HepG2 (cell line): Measurements from ENCODE around the gene KIF26B. TPM values are rescaled to one million over a fixed set of nuclear protein-coding genes. Genes with fewer than 3 reads are reported as not detected.

Experiments used
- ATAC-seq: fragments of 200-7000 bp; cut with Tn5 transposase; 3 replicates; pipeline ENCODE4 v1.9.1; 2020; ENCODE audit warnings: mild to moderate bottlenecking, moderate library complexity
- BruUV-seq: library from RNA; stranded (reverse); fragments of 400-500 nt; replicated peaks from 2 replicates; lab custom pipeline; 2021; lab: Mats Ljungman, UMichigan
- CTCF ChIA-PET: fragments of 300-600 bp; formaldehyde crosslinking; extraction: SDS; loops from one replicate; lab custom pipeline; 2021; ENCODE audit warnings: low total read pairs, inconsistent platforms, low intra/inter-chr PET ratio; lab: Yijun Ruan, JAX
- POLR2A ChIA-PET: fragments of 350-600 bp; sonication (Branson Sonifier 250); formaldehyde crosslinking; loops from one replicate; lab custom pipeline; 2020; ENCODE audit warnings: antibody characterized with exemption, inconsistent platforms; lab: Yijun Ruan, JAX
- DNase-seq: peaks from one replicate; pipeline ENCODE4 v3.0.0-alpha.2; 2015; ENCODE audit warnings: low spot score
- FAIRE-seq: peaks from 3 replicates; lab custom pipeline; 2011; peaks lifted over from hg19 to GRCh38; lab: Jason Lieb, UNC
- H2AFZ ChIP-seq: one replicate; pipeline ENCODE4 v1.6.1; 2011; ENCODE audit warnings: low read length, inconsistent platforms
- H3K27ac ChIP-seq: fragments of 300-600 bp; 3 replicates; pipeline ENCODE4 v1.8.0; 2011; ENCODE audit warnings: mixed run types, mild to moderate bottlenecking, mixed read lengths, low read length, inconsistent platforms; ENCODE audit not compliant: insufficient read depth; ENCODE audit errors: extremely low read length
- H3K27me3 ChIP-seq, 2 experiments: fragments of 200-600 bp in 1 of 2; 2 replicates in 1 of 2; 3 replicates in 1 of 2; pipeline versions ENCODE4 v1.6.0 to v1.8.0; 2011; ENCODE audit warnings: low read length in 2 of 2, mild to moderate bottlenecking in 2 of 2, moderate library complexity in 2 of 2, inconsistent platforms in 1 of 2; ENCODE audit not compliant: insufficient read depth in 2 of 2, control insufficient read depth in 1 of 2
- H3K36me3 ChIP-seq, 2 experiments: fragments of 200-600 bp in 1 of 2; replicated peaks in 1 of 2; 2 replicates in 1 of 2; 3 replicates in 1 of 2; pipeline versions ENCODE4 v1.5.1 to v1.8.0; 2011; ENCODE audit warnings: low read length in 2 of 2, inconsistent platforms in 1 of 2; ENCODE audit not compliant: insufficient read depth in 2 of 2, control insufficient read depth in 1 of 2
- H3K4me1 ChIP-seq: 2 replicates; pipeline ENCODE4 v1.5.1; 2012; ENCODE audit warnings: low read length, inconsistent platforms; ENCODE audit not compliant: insufficient read depth
- H3K4me2 ChIP-seq: 2 replicates; pipeline ENCODE4 v1.6.0; 2011; ENCODE audit warnings: low read depth, low read length, inconsistent platforms
- H3K4me3 ChIP-seq, 3 experiments: fragments of 200-600 bp in 1 of 3; sonication (generic), shearing (Covaris generic) in 1 of 3; replicated peaks in 1 of 3; 2 replicates each; pipeline ENCODE4 v1.5.1; 2011 to 2016; ENCODE audit warnings: low read length in 3 of 3, inconsistent platforms in 2 of 3, low read depth in 2 of 3, mild to moderate bottlenecking in 2 of 3, control low read depth in 1 of 3, mixed read lengths in 1 of 3; ENCODE audit not compliant: insufficient read depth in 1 of 3
- H3K79me2 ChIP-seq: one replicate; pipeline ENCODE4 v1.6.1; 2011; ENCODE audit warnings: low read length, inconsistent platforms; ENCODE audit not compliant: insufficient read depth
- H3K9ac ChIP-seq: 2 replicates; pipeline ENCODE4 v1.6.0; 2011; ENCODE audit warnings: mild to moderate bottlenecking, low read depth, low read length, inconsistent platforms; ENCODE audit not compliant: insufficient read depth
- H3K9me3 ChIP-seq: 2 replicates; pipeline ENCODE4 v1.5.1; 2012; ENCODE audit warnings: mild to moderate bottlenecking, low read length
- H4K20me1 ChIP-seq: 2 replicates; pipeline ENCODE4 v1.6.0; 2011; ENCODE audit warnings: inconsistent platforms, mild to moderate bottlenecking, low read length, moderate library complexity; ENCODE audit not compliant: insufficient read depth
- FUBP1 ChIP-seq: sonication (generic); formaldehyde crosslinking; IDR thresholded peaks from 2 replicates; pipeline ENCODE4 v1.5.1; 2020; ENCODE audit warnings: missing genetic modification reagents, mild to moderate bottlenecking, borderline replicate concordance
- GRHL1 ChIP-seq: sonication (generic); formaldehyde crosslinking; conservative IDR thresholded peaks from 2 replicates; pipeline ENCODE4 v1.8.0; 2022; ENCODE audit warnings: missing genetic modification reagents
- HIC2 ChIP-seq: sonication (generic); formaldehyde crosslinking; IDR thresholded peaks from 2 replicates; pipeline ENCODE4 v1.9.0; 2022; ENCODE audit warnings: low read depth, missing genetic modification reagents
- HNRNPL ChIP-seq: fragments of 200-400 bp; formaldehyde crosslinking; IDR thresholded peaks from 2 replicates; pipeline ENCODE4 v1.6.1; 2017; ENCODE audit warnings: mild to moderate bottlenecking, low read depth, low read length
- IKZF5 ChIP-seq: IDR thresholded peaks from 2 replicates; pipeline ENCODE4 v1.6.1; 2018; ENCODE audit warnings: missing genetic modification reagents, mild to moderate bottlenecking, missing compliant biosample characterization
- KLF16 ChIP-seq, 2 experiments: sonication (generic) in 1 of 2; formaldehyde crosslinking in 1 of 2; IDR thresholded peaks; 2 replicates each; pipeline versions ENCODE4 v1.6.1 to v1.8.0; 2016 to 2023; ENCODE audit warnings: missing genetic modification reagents in 2 of 2, missing compliant biosample characterization in 1 of 2
- NR2F2 ChIP-seq: IDR thresholded peaks from 2 replicates; pipeline ENCODE4 v1.6.1; 2012; ENCODE audit warnings: low read depth, inconsistent platforms, borderline replicate concordance
- RAD51 ChIP-seq: fragments of 450-650 bp; IDR thresholded peaks from 2 replicates; pipeline ENCODE4 v1.6.1; 2016; ENCODE audit warnings: borderline replicate concordance
- RARA ChIP-seq: IDR thresholded peaks from 2 replicates; pipeline ENCODE4 v1.6.1; 2016; ENCODE audit warnings: missing genetic modification reagents, missing compliant biosample characterization
- TEAD3 ChIP-seq: optimal IDR thresholded peaks from 2 replicates; pipeline ENCODE3; 2016; ENCODE audit warnings: borderline replicate concordance
- ZNF431 ChIP-seq: sonication (generic); formaldehyde crosslinking; IDR thresholded peaks from 2 replicates; pipeline ENCODE4 v1.9.0; 2022; ENCODE audit warnings: missing genetic modification reagents, low read depth, mild to moderate bottlenecking, borderline replicate concordance
- ZNF564 ChIP-seq: sonication (generic); formaldehyde crosslinking; IDR thresholded peaks from 2 replicates; pipeline ENCODE4 v1.8.1; 2023; ENCODE audit warnings: mild to moderate bottlenecking, missing genetic modification reagents
- WGBS: methylation state at CpG from one replicate; pipeline ENCODE4 v1.1.6; 2017; ENCODE audit warnings: low lambda C conversion rate; 5-methylcytosine and 5-hydroxymethylcytosine counted together
- in situ Hi-C: cut with HindIII; loops from 2 replicates; pipeline ENCODE4 v1.10.0; 2017; ENCODE audit warnings: low pct_unique_long_range_greater_than_20kb; ENCODE audit not compliant: extremely low pct_ligation_motif_present
- intact Hi-C: fragments of 100-400 bp; cut with micrococcal nuclease; formaldehyde crosslinking; loops from one replicate; pipeline ENCODE4 v1.10.0; 2022; ENCODE audit not compliant: unreplicated experiment
- polyA plus RNA-seq, 8 experiments: library from polyadenylated mRNA; depleted of rRNA in 3 of 8; stranded (reverse) in 7 of 8; unstranded in 1 of 8; fragments of >200 nt; fragmentation: Illumina TruSeq in 4 of 8; extraction: Trizol in 4 of 8; gene quantifications; 2 replicates each; pipeline versions ENCODE4 v1.2.1 to v1.2.3, GENCODE V29; 2011 to 2016; ENCODE audit warnings: low read depth in 4 of 8, missing spikeins in 1 of 8, mixed read lengths in 1 of 8; ENCODE audit not compliant: insufficient read depth in 1 of 8
- total RNA-seq, 5 experiments: library from RNA; depleted of rRNA; stranded (reverse); fragments of >200 nt; fragmentation: Illumina TruSeq; extraction: Trizol; gene quantifications; 2 replicates each; pipeline ENCODE4 v1.2.3, GENCODE V29; 2016; ENCODE audit warnings: low read depth in 1 of 5

The KIF26B gene
- total and polyA plus RNA-seq, 2 of the 13 experiments (the other 11 are each of a cell fraction or from before 2014, with no cell fraction given): 0.08 to 0.09 TPM

GRCh38 chr1:245603311-245603865 lies 448.6 kb downstream of the KIF26B start:
- Histone ChIP-seq H4K20me1 (no peaks in the 10 kb centered on the region), H3K9ac (no peak overlapping the region), H3K9me3 (no peaks in the 10 kb centered on the region), H3K27ac (no peak overlapping the region), H3K4me1 (no peaks in the 10 kb centered on the region; the same call in 1 of the 2 replicates), H3K79me2 (no peaks in the 10 kb centered on the region), H3K27me3 (no peaks in the 10 kb centered on the region), H3K4me3 (no peak overlapping the region), H3K4me2 (no peak overlapping the region), H2AFZ (no peak overlapping the region), H3K36me3 (no peaks in the 10 kb centered on the region)
- TF ChIP-seq HNRNPL (no peak), ZNF431 (CRISPR knock-in tag) (no peak), IKZF5 (no peak), ZNF564 (CRISPR knock-in tag) (no peak), HIC2 (no peak)
- FAIRE-seq (no peak), ATAC-seq (no peak), DNase-seq (no peak)
- no TSS peak for BruUV-seq
- CTCF ChIA-PET: no interaction called here
- in situ Hi-C loops (no loop called here), intact Hi-C loops (no loop called here)
- POLR2A ChIA-PET: no interaction called here
- WGBS: 30% methylated on average over 3 of the region's 6 CpGs

- BruUV-seq: no TSS peak
- no peaks in the 10 kb centered on the region for H3K9me3 ChIP-seq
- DNase-seq: no peak
- no peak overlapping the region for H3K9ac ChIP-seq
- no peaks in the 10 kb centered on the region for H3K79me2 ChIP-seq
- H3K27me3 ChIP-seq: no peaks in the 10 kb centered on the region
- no peaks in the 10 kb centered on the region for H4K20me1 ChIP-seq
- no peak for ATAC-seq
- intact Hi-C loops (no loop called here), in situ Hi-C loops (no loop called here)
- no peak for FAIRE-seq
- 43% methylated on average over 8 of the region's 9 CpGs for WGBS
- no peak overlapping the region for H3K27ac ChIP-seq
- no peak overlapping the region for H3K4me3 ChIP-seq
- no peak overlapping the region for H2AFZ ChIP-seq
- ChIA-PET CTCF (no interaction called here), POLR2A (no interaction called here)
- H3K4me2 ChIP-seq: no peak overlapping the region
- H3K36me3 ChIP-seq: no peaks in the 10 kb centered on the region
- H3K4me1 ChIP-seq: no peaks in the 10 kb centered on the region; the same call in 1 of the 2 replicates
- TF ChIP-seq TEAD3: no peak
- no peak for TF ChIP-seq FUBP1
- no peak for TF ChIP-seq KLF16 (CRISPR knock-in tag; IDR thresholded peaks at IDR 0.05)
- TF ChIP-seq GRHL1: no peak
- no peak for TF ChIP-seq RARA
- TF ChIP-seq RAD51: no peak
- no peak for TF ChIP-seq NR2F2
These were observed 450.2 kb downstream of the KIF26B start for GRCh38 chr1:245604979-245605378.
